LNCAP (cell line): ENCODE measurements around the gene VPS13C.

Experiments used
- CTCF ChIP-seq: fragments of 450-650 bp; IDR thresholded peaks from 2 replicates; pipeline ENCODE4 v1.5.1; 2017; ENCODE audit warnings: mild to moderate bottlenecking

VPS13C gene

GRCh38 chr15:61861962-61862361 is 198.3 kb downstream of the VPS13C start:
- TF ChIP-seq CTCF = no peak

- no peak for TF ChIP-seq CTCF
These were observed 202.9 kb downstream of the VPS13C start for GRCh38 chr15:61857169-61857829.

- no peak for TF ChIP-seq CTCF
These were observed 204.0 kb downstream of the VPS13C start for GRCh38 chr15:61856295-61856694.

GRCh38 chr15:61853195-61853594 is 207.1 kb downstream of the VPS13C start:
- no peak for TF ChIP-seq CTCF

GRCh38 chr15:61851955-61852354 is 208.3 kb downstream of the VPS13C start:
- no peak for TF ChIP-seq CTCF

- no peak for TF ChIP-seq CTCF
These were observed 210.8 kb downstream of the VPS13C start for GRCh38 chr15:61849447-61849846.

GRCh38 chr15:61841466-61841865 is 218.8 kb downstream of the VPS13C start:
- TF ChIP-seq CTCF = no peak

GRCh38 chr15:61840090-61840489 is 220.2 kb downstream of the VPS13C start:
- no peak for TF ChIP-seq CTCF
